Esophagus squamous epithelium (tissue), 5 donors: ENCODE measurements around the gene MEI1. TPM values are rescaled to one million over a fixed set of nuclear protein-coding genes. Genes with fewer than 3 reads are reported as not detected.

Experiments used
- DNase-seq: peaks from one replicate; lab custom pipeline; 2025; lab: John Stamatoyannopoulos, UW
- H3K27ac ChIP-seq, 4 donors: fragments of 200-600 bp; sonication (generic); one replicate each; pipeline ENCODE4 v1.5.1; 2016 to 2019; ENCODE audit warnings: mild to moderate bottlenecking in 1 of 4
- H3K27me3 ChIP-seq, 4 donors: fragments of 200-600 bp; sonication (generic); 1 replicate in 3 of 4; 2 replicates in 1 of 4; pipeline versions ENCODE4 v1.5.1 to v1.6.0; 2017 to 2021; ENCODE audit warnings: antibody characterized with exemption in 1 of 4
- H3K36me3 ChIP-seq, 3 donors: fragments of 200-600 bp; sonication (generic); one replicate each; pipeline ENCODE4 v1.5.1; 2016 to 2019
- H3K4me1 ChIP-seq, 3 donors: fragments of 200-600 bp; sonication (generic); one replicate each; pipeline ENCODE4 v1.5.1; 2017 to 2019
- H3K4me3 ChIP-seq, 4 donors: fragments of 200-600 bp; sonication (generic); 1 replicate in 3 of 4; 2 replicates in 1 of 4; pipeline ENCODE4 v1.5.1; 2016 to 2019; ENCODE audit warnings: mild to moderate bottlenecking in 2 of 4, moderate library complexity in 1 of 4
- H3K9me3 ChIP-seq, 3 donors: fragments of 200-600 bp; sonication (generic); one replicate each; pipeline ENCODE4 v1.5.1; 2016 to 2019
- POLR2A ChIP-seq, 4 donors: fragments of 450-650 bp; IDR thresholded peaks; one replicate each; pipeline ENCODE4 v1.6.1; 2017; ENCODE audit warnings: antibody characterized with exemption in 4 of 4, mild to moderate bottlenecking in 4 of 4, moderate library complexity in 3 of 4
- WGBS, 2 donors: methylation state at CpG; one replicate each; pipeline ENCODE4 v1.1.5; 2018; 5-methylcytosine and 5-hydroxymethylcytosine counted together
- intact Hi-C: fragments of 100-400 bp; cut with DNase I; formaldehyde crosslinking; loops from one replicate; pipeline ENCODE4 v1.15.0; 2022
- total RNA-seq, 4 donors: library from RNA; depleted of rRNA; stranded (reverse); fragments of >200 nt; gene quantifications; one replicate each; pipeline ENCODE4 v1.1.0, GENCODE V29; 2016
- TF ChIP-seq, protein P1 (sequence below), 6 experiments: fragments of 450-650 bp in 4 of 6; fragments of 200-600 bp in 2 of 6; sonication (generic) in 2 of 6; IDR thresholded peaks; one replicate each; pipeline ENCODE4 v1.5.1; 2016 to 2019; ENCODE audit warnings: antibody characterized with exemption in 6 of 6, mild to moderate bottlenecking in 4 of 6, moderate library complexity in 4 of 6
- donor health status: DM: yes; HTN: yes; CAD: no.

Gene MEI1
- total RNA-seq, 4 donors from 2014 or later = 0.09 to 1.3 (median 0.52) TPM

DNA sequence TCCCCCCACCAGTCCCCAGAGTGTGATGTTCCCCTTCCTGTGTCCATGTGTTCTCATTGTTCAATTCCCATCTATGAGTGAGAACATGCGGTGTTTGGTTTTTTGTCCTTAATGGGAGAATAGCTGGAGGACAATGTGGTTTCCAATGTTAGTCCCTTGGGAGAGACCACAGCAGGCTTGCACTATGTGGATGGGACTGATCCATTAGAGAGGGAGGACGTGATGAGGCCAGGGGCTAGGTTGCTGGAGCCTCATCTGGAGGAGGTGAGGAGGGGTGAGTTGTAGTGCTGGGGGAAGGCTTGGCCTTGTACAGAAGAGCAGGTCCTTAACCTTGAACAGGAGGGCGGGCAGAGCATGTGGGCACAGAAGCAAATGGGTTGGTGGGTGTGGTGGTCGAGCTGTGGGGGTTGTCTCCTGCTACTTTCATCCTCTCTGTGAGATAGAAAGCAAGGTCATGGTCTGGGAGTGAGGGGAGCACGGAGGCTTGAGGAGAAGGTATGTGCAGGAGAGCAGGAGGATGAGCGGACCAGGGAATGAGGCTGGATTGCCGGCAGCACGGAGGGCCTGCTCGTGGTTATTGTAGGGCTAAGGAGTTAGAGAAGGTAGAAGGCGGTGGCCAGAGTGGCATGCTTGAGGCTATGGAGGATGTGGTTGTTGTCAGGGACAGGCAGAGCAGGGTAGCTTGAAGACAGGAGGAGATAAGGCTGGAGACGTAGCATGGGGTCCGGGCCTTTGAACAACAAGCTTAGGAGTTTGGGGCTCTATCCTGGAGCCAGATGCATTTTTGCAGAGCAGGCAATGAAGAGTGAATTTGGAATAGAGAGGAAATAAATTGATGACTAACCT, 122.4 kb downstream of the MEI1 start:
- H3K4me1 ChIP-seq = peaks cover 6 to 16% (median 6%) of the 10 kb centered on the region in 3 donors
- DNase-seq = no peak
- no peaks in the 10 kb centered on the region for H3K27me3 ChIP-seq
- peaks cover 0 to 24% (median 0%) of the 10 kb centered on the region in 3 donors for H3K36me3 ChIP-seq
- no peak overlapping the region for H3K4me3 ChIP-seq
- no peaks in the 10 kb centered on the region for H3K9me3 ChIP-seq
- H3K27ac ChIP-seq = no peak overlapping the region
- intact Hi-C loops = no loop called here
- no peak for TF ChIP-seq POLR2A (IDR thresholded peaks at IDR 0.05)
- TF ChIP-seq, protein P1, sequence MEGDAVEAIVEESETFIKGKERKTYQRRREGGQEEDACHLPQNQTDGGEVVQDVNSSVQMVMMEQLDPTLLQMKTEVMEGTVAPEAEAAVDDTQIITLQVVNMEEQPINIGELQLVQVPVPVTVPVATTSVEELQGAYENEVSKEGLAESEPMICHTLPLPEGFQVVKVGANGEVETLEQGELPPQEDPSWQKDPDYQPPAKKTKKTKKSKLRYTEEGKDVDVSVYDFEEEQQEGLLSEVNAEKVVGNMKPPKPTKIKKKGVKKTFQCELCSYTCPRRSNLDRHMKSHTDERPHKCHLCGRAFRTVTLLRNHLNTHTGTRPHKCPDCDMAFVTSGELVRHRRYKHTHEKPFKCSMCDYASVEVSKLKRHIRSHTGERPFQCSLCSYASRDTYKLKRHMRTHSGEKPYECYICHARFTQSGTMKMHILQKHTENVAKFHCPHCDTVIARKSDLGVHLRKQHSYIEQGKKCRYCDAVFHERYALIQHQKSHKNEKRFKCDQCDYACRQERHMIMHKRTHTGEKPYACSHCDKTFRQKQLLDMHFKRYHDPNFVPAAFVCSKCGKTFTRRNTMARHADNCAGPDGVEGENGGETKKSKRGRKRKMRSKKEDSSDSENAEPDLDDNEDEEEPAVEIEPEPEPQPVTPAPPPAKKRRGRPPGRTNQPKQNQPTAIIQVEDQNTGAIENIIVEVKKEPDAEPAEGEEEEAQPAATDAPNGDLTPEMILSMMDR (IDR thresholded peaks at IDR 0.05) = no peak
- 82 to 85% methylated on average over 11 to 12 of the region's 12 CpGs for WGBS, 2 donors

GRCh38 chr22:41822317-41823057, 123.2 kb downstream of the MEI1 start:
- no peak overlapping the region for H3K27ac ChIP-seq
- no peaks in the 10 kb centered on the region for H3K9me3 ChIP-seq
- DNase-seq = no peak
- H3K36me3 ChIP-seq = peaks cover 0 to 19% (median 0%) of the 10 kb centered on the region in 3 donors
- intact Hi-C loops = no loop called here
- no peak for TF ChIP-seq POLR2A (IDR thresholded peaks at IDR 0.05)
- TF ChIP-seq, protein P1 (IDR thresholded peaks at IDR 0.05) = peak in 5 of 6 experiments; percentile 47 to 80 (median 61)
- H3K27me3 ChIP-seq = no peaks in the 10 kb centered on the region
- peaks cover 8 to 24% (median 10%) of the 10 kb centered on the region in 3 donors for H3K4me1 ChIP-seq
- WGBS, 2 donors = 72 to 84% methylated on average over 3 of the region's 3 CpGs
- H3K4me3 ChIP-seq = no peak overlapping the region

DNA sequence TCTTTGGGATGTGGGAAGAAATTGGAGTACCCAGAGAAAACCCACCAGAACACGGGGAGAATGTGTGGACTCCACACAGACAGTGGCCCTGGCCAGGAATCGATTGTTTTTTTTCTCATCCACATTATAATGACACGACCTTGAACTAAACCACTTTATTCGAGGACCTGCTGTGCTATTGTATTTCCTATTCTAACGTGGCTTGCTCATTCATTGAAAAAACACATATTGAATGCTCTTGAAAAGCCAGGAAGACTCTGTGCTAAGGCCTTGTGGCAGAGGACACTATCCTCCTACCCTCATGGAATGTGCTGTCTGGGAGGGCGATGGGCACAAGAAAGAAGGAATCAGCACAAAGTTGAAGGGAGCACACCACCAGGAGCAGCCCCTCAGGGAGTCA, 124.5 kb downstream of the MEI1 start:
- 76 to 80% methylated on average over 5 to 6 of the region's 6 CpGs for WGBS, 2 donors
- intact Hi-C loops = no loop called here
- Histone ChIP-seq H3K27ac (no peak overlapping the region), H3K9me3 (no peaks in the 10 kb centered on the region), H3K4me3 (no peak overlapping the region), H3K36me3 (peaks cover 0 to 19% (median 0%) of the 10 kb centered on the region in 3 donors), H3K4me1 (peaks cover 8 to 25% (median 10%) of the 10 kb centered on the region in 3 donors), H3K27me3 (no peaks in the 10 kb centered on the region)
- no peak for DNase-seq
- TF ChIP-seq, protein P1 (IDR thresholded peaks at IDR 0.05) = no peak

DNA sequence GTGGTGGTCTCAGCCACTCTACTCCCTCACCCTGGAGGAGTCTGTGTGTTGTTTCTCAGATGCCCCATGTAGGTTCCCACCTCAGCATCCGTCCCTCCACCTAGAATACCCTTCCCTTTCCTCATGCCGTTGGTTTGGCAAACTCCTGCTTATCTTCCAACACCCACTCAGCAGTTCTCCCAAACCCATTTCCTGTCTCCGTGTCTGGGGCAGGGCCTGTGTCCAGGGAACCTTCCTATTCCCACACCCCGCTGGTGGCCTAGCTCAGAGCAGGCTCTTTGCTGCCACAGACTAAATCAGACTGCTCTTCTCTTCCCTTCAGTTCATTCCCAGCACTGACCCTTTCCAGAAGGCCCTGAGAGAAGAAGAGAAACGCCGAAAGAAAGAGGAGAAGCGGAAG, 126.1 kb downstream of the MEI1 start:
- Histone ChIP-seq H3K36me3 (peaks cover 0 to 11% (median 0%) of the 10 kb centered on the region in 3 donors), H3K4me3 (no peak overlapping the region), H3K4me1 (peaks cover 8 to 35% (median 10%) of the 10 kb centered on the region in 3 donors), H3K27me3 (no peaks in the 10 kb centered on the region), H3K27ac (no peak overlapping the region), H3K9me3 (no peaks in the 10 kb centered on the region)
- DNase-seq = no peak
- no peak for TF ChIP-seq POLR2A (IDR thresholded peaks at IDR 0.05)
- TF ChIP-seq, protein P1 (IDR thresholded peaks at IDR 0.05) = no peak
- 55 to 69% methylated on average over 4 to 5 of the region's 7 CpGs for WGBS, 2 donors
- intact Hi-C loops = no loop called here

DNA sequence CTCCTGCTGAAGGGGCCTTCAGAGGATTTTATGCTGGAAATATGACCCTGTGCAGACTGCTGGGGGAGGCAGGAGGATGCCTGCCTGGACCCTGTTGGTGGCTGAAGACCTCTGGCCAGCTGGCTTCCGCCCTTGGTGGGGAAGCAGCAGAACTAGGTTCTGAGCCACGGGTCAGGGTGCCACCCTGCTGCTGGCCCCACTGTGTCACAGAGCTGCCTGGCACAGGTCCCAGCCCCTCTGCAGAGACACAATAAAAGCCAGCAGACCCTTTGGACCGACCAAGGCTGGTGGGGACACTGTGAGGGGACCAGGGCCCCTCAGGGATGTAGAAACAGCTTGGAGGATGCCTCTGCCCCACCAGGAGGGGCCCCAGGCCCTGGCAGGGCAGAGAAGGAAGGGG, 126.7 kb downstream of the MEI1 start:
- intact Hi-C loops = no loop called here
- Histone ChIP-seq H3K27me3 (no peaks in the 10 kb centered on the region), H3K36me3 (peaks cover 0 to 11% (median 0%) of the 10 kb centered on the region in 3 donors), H3K4me1 (peaks cover 8 to 38% (median 11%) of the 10 kb centered on the region in 3 donors), H3K27ac (peak overlapping the region in 2 of 4 donors; percentile 5 to 33), H3K4me3 (no peak overlapping the region), H3K9me3 (no peaks in the 10 kb centered on the region)
- no CpG with 5 or more reads among the region's 3 CpGs for WGBS, 2 donors
- no peak for DNase-seq
- TF ChIP-seq, protein P1 (IDR thresholded peaks at IDR 0.05) = no peak
- TF ChIP-seq POLR2A (IDR thresholded peaks at IDR 0.05) = no peak
